Stimulated activated CD4-positive, alpha-beta T cell treated with anti-CD3 and anti-CD28 coated beads, Interleukin-15, amount 100 ng/mL, for 48 hours (primary cell): ENCODE data around the gene AKR1C1.
"Not testable (repeated sequence)": the region's sequence is repeated elsewhere in the genome, so short reads cannot be mapped to it uniquely, and the experiment has no call there.

ENCODE experiments used
- DNase-seq, 2 donors: peaks; one replicate each; pipeline ENCODE4 v3.0.0-alpha.2; 2020; ENCODE audit warnings: low read depth in 2 of 2

AKR1C1 gene

DNA sequence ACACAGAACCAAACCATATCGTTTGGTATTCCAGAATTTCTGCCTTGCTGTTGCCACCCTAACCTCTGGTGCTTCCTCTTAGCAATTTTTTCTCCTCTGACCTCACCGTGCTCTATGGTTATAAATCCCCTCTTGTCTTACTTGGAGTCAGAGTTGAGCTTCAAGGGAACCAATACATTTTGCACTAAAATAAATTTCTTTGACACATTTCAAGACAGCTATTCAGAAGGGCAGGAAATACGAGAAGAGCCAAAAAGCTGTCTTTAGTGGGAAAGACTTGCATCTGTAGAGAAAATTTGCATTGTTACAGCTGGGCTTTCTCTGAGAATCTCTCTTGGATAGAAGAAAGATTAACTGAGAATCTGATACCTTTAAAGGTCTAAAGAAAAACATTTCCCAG lies 54.9 kb downstream of the AKR1C1 start:
- DNase-seq = no peak

DNA sequence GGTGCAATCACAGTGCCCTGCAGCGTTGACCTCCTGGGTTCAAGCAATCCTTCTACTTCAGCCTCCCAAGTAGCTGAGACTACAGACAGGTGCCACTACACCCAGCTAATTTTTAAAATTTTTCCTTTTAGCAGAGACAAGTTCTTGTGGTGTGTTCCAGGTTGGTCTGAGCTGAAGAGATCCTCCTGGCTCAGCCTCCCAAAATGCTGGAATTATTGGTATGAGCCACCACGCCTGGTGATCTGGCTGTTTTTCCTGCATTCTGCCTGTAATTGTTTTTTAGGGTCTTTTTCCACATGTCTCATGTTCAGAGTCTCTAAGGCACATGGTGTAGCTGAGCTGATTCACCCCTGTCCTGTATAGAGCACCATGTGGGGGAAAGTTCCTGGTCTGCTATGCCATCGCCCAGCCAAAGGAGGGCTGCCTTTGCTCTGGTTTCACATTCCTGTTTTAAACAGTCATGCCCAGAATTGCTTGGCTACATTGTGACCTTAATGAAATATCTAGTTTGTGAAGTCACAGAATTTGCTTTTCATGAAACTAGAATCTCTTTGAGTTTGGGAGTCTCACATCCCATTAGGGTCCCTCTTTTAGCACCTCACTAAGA lies 55.6 kb downstream of the AKR1C1 start:
- DNase-seq = not testable (repeated sequence)

DNA sequence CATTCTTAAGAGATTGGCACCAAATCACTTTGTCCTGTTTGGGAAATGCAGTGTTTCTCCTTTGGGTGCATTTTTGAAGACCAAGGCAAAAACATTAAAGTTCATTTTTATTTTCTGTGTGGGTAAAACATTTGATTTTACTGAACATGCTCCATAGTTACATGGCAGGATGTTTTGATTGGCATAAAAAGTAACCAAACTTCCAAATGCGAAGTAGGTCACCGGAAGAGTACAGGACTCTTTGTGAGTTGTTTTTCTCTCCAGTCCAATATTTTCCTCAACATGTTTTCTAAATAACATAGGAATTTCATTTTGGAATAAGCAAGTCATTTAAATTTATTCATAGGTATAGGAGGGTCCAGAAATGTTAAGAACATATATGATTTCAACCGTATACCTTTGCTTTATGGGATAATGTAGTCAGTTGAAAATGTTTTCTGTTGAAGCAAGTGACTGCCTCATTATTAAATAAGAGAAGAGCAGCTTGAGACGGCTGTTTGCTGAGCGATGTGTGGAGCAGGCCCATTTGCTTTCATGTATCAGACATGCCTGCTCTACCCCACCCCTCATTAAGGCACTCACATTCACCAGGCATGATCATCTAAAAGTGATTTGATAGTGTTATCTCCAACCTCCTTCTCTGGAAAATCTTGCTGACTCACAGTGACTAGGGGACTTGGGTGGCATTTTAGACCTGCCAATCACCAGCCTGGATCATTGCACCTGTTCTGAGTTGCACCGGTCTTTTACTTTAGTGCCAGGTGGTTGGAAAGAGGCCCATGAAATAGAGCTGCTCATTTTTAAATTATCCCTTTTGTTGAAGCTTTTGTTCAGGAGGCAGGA lies 56.8 kb downstream of the AKR1C1 start:
- DNase-seq = not testable (repeated sequence)

DNA sequence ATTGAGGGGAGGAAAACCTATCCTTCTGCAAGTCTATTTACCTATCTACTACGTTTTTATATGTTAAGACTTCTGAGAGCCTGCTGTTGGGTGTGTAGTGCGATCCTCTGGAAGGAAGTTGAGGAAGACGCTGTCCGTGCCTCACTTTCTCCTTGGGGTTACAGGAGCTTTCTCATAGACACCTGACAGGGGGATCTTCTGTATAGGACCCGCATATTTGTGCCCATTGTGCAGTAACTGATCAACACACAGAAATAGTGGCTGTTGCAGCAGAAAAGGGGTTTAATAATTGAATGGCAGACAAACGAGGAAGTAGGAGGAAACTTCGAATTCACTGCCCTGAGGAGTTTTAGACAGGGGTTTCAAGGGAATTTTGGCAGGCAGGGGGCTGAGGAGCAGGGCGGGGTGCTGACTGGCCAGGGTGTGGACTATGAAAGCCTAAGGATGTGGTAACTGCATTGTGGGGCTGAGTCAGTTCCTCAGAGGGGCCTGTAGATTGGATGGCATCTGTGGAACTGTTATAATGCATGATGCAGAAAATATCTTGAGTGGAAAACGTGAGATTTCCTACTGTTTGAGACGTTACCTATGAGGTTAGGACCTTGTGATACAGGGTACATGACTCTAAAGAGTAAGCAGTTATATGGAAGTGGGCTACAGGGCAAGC lies 58.5 kb downstream of the AKR1C1 start:
- DNase-seq = not testable (repeated sequence)

DNA sequence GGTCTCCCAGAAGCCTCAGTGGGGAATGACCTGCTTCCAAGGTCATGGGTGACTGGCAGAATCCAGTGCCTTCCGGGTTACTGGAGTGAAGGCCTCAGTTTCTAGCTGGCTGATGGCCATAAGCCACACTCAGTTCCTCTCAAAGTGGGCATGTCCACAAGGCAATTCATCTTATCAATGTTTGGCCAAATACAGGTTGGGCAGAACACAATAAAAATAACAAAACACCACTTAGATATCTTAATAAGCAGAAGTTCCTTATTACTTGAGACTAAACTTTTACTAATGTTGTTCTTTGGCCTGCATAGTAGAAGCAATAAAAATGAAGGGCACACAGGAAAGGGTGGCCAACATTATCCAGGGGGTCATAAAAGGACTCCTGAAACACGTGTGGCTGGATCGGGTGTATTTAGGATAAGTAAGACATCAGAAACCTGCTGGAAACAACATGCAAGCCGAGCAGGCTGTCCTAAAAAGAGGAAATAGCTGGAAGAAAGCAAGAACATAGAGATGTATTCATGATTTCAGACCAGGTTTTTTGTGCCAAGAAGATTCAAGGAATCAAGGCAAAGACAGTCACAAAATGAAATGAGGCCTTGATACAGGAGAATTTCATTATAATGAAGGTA lies 60.1 kb downstream of the AKR1C1 start:
- DNase-seq = no peak

DNA sequence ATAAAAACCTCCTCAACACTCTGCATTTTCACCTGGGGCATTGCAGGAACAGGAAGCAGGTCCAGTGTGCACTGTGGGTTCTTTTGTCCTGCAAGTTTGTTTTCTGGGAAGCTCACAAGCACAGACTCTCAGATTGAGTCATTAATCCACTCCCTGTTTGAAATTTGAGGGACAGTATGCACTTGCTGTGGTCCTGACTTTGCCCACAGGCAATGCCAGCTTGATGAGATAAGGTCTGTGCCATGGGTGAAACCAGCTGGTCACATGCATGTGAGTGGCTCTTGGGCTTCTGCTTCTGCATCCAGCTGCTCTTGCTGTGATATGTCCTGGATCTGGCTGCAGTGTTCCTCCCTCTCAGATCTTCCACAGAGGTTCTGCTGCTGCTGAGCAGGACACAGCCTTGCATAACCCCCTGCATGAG lies 62.3 kb downstream of the AKR1C1 start:
- DNase-seq = not testable (repeated sequence)

DNA sequence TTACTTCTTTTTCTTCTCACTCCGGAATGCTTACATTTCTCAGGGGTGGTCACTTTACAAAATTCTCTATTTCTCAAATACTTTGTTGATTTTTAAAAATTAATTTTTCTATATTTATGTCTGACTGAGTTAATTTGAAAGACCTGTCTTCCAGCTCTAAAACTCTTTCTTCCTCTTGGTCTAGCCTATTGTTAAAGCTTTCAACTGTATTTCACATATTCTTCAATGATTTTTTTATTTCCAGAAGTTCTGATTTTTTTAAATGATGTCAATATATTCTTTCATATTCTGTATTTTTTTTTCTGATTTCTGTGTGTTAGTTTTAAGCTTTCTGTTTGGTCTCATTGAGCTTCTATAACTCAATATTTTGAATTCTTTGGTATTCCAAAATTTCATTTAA lies 67.8 kb downstream of the AKR1C1 start:
- no peak for DNase-seq

DNA sequence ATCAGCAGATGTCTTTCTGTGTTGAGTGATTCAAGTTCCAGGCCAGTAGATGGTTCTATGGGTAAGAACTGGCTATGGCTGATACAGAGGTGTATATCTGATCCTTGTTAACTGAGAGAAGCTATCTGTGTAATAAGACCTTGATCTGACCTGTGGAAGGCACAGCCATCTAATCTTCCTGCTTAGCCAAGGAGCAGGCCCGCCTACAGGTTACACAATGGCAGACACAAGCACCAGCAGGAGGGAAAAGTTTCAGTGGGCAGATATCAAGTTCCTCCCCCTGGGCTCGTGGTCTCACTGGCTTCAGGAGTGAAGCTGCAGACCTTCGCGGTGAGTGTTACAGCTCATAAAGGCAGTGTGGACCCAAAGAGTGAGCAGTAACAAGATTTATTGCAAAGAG lies 68.4 kb downstream of the AKR1C1 start:
- DNase-seq = not testable (repeated sequence)

DNA sequence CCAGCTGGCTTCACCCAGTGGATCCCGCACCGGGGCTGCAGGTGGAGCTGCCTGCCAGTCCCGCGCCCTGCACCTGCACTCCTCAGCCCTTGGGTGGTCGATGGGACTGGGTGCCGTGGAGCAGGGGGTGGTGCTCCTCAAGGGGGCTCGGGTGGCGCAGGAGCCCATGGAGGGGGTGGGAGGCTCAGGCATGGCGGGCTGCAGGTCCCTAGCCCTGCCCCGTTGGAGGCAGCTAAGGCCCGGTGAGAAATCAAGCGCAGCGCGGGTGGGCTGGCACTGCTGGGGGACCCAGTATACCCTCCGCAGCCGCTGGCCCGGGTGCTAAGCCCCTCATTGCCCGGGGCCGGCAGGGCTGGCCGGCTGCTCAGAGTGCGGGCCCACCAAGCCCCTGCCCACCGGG lies 69.2 kb downstream of the AKR1C1 start:
- not testable (repeated sequence) for DNase-seq
